Neuron (in vitro differentiated cells): ENCODE data around the gene GREM2.
A peak's percentile ranks its signal among the peaks of the same experiment; 100 is the strongest.

Source experiments
- H2AFZ ChIP-seq: one replicate; pipeline ENCODE4 v1.6.1; 2013; ENCODE audit warnings: low read depth, mild to moderate bottlenecking, inconsistent platforms, low read length, moderate library complexity
- H3K27me3 ChIP-seq: one replicate; pipeline ENCODE4 v1.6.1; 2013; ENCODE audit warnings: low read length; ENCODE audit not compliant: insufficient read depth
- H3K36me3 ChIP-seq: one replicate; pipeline ENCODE4 v1.6.1; 2013; ENCODE audit warnings: low read length; ENCODE audit not compliant: insufficient read depth
- H3K4me1 ChIP-seq: one replicate; pipeline ENCODE4 v1.6.1; 2013; ENCODE audit warnings: low read length; ENCODE audit not compliant: insufficient read depth
- H3K4me3 ChIP-seq: 2 replicates; pipeline ENCODE4 v1.5.1; 2013; ENCODE audit warnings: mild to moderate bottlenecking, low read length, moderate library complexity
- H3K9me3 ChIP-seq: one replicate; pipeline ENCODE4 v1.6.1; 2013; ENCODE audit warnings: low read length

The GREM2 gene

GRCh38 chr1:240619906-240620621, 8.1 kb upstream of the GREM2 start:
- H3K9me3 ChIP-seq, result no peaks in the 10 kb centered on the region
- no peaks in the 10 kb centered on the region for H3K36me3 ChIP-seq
- H3K4me1 ChIP-seq, result no peaks in the 10 kb centered on the region
- H3K4me3 ChIP-seq, result no peak overlapping the region
- no peak overlapping the region for H2AFZ ChIP-seq
- H3K27me3 ChIP-seq, result no peaks in the 10 kb centered on the region

DNA sequence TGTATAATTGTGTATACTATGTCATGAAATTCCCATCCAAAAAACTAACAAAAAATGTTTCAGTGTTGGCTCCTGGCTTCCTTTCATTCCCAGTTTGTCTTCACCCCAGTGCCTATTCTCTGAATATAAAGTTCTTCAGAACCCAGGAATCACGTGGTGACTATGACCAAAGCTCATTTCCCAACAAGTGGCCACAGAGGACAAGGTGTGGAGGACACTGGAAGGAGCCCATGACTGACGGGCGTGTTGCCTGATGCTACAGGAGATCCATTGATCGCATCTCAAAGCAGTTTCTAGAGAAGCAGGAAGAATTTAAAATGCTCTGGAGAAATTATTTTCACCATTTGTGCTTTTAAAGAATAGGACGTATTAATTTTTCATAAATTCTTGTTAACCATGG, 7.4 kb upstream of the GREM2 start:
- Histone ChIP-seq H3K4me3 (no peak overlapping the region), H2AFZ (no peak overlapping the region), H3K27me3 (no peaks in the 10 kb centered on the region), H3K4me1 (no peaks in the 10 kb centered on the region), H3K9me3 (no peaks in the 10 kb centered on the region), H3K36me3 (no peaks in the 10 kb centered on the region)

DNA sequence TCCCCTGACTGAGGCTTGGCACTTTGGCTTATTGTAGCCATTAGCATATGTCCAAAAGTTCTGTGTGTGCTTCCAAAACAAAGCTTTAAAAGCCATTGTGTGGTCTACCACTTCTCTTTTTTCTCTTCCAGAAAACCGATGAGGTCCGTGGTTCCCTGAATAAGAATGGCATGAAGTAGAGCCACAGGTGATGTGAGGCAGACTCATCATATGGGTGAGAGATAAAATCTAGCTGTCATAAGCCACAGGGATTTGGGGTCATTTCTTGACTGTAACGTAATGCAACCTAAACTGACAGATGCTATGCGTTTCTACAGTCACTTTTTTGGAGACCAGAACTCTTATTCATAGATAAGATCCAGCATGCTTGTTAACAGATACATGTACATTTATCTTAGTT, 7.0 kb upstream of the GREM2 start:
- no peaks in the 10 kb centered on the region for H3K4me1 ChIP-seq
- H3K27me3 ChIP-seq, result no peaks in the 10 kb centered on the region
- H3K9me3 ChIP-seq, result no peaks in the 10 kb centered on the region
- H3K4me3 ChIP-seq, result no peak overlapping the region
- no peak overlapping the region for H2AFZ ChIP-seq
- H3K36me3 ChIP-seq, result no peaks in the 10 kb centered on the region

DNA sequence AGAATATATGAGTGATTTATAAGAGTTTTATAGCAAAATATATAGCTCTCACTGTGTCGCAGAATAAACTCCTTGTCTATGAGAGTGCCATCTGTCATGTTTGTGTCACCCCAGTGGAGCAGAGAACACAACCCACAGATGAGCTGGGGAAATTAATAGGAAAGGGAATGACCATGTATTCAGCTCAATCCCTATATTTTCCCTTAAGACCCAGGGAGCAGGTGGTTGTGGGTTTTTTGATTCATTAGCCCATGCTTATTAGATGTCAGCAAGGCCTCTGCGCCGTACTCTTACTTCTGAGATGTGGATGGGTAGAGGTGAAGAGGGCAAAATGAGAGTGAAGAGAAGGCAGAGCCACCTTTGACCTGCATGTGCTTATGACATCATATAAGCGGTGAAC, 4.1 kb upstream of the GREM2 start:
- Histone ChIP-seq H3K9me3 (no peaks in the 10 kb centered on the region), H3K4me3 (no peak overlapping the region), H2AFZ (no peak overlapping the region), H3K36me3 (no peaks in the 10 kb centered on the region), H3K27me3 (peaks cover 5% of the 10 kb centered on the region), H3K4me1 (peaks cover 16% of the 10 kb centered on the region)

DNA sequence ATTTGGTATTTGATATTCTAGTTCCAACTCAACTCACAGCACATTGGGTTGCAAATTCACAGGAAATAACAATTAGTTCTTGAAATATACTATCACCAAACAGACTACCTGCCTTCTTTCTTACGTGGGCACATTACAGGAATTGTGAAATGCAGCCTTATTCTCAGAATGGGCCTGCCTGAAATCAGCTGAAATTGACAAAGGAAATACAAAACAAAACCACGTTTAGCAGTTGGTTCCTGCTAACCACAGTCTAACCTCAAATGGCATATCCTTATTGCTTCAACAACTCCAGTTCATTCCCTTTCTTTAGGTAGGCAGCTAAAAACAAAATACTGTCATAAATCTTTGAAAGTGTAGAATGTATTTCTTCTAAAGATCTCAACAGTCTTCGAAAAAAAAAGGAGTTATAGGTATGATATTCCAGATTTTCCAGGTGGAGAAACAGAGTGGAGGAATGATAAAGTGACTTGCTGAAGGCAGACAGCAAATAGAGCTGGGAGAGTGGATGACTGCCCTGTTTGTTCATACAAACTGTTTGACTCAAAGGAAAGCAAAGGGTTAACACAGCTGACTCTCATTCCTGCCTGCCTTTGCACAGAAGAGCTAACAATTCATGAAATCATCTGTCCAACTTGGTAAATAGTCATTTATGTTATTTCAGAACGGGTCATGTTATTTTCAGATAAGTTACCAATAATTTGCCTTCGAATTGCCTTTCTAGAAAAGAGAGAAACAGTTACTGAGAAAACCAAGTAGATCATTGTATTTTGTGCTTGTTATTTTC, 1.6 kb upstream of the GREM2 start:
- H2AFZ ChIP-seq, result no peak overlapping the region
- H3K27me3 ChIP-seq, result peaks cover 13% of the 10 kb centered on the region
- no peak overlapping the region for H3K4me3 ChIP-seq
- peaks cover 16% of the 10 kb centered on the region for H3K4me1 ChIP-seq
- no peaks in the 10 kb centered on the region for H3K36me3 ChIP-seq
- no peaks in the 10 kb centered on the region for H3K9me3 ChIP-seq

DNA sequence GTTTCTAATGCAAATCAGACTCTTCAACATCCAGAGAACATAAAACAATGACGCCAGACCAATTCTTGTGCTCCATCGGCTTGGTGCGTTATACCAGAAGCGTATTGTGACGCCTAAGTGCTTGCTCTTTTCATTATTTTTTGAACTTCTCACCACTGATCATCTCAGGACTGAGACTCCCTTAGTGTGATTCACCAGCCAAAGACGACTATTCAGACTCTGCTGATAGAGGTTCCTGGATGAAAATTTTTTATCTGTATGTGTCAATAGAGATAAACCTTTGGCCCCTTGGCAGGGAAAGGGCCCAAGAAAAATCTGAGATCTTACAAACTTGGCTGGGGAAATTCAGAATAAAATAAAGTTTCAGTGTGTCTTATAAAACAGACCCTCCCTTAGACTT, 856 bp upstream of the GREM2 start:
- H3K36me3 ChIP-seq, result no peaks in the 10 kb centered on the region
- H3K4me3 ChIP-seq, result no peak overlapping the region
- peaks cover 16% of the 10 kb centered on the region for H3K4me1 ChIP-seq
- H3K9me3 ChIP-seq, result no peaks in the 10 kb centered on the region
- no peak overlapping the region for H2AFZ ChIP-seq
- H3K27me3 ChIP-seq, result peaks cover 13% of the 10 kb centered on the region

- Histone ChIP-seq H2AFZ (peak overlapping the region; percentile 52), H3K4me1 (peaks cover 16% of the 10 kb centered on the region), H3K36me3 (no peaks in the 10 kb centered on the region), H3K4me3 (peak overlapping the region; percentile 49), H3K9me3 (no peaks in the 10 kb centered on the region), H3K27me3 (peaks cover 13% of the 10 kb centered on the region)
Observed at GRCh38 chr1:240611228-240611618, 732 bp downstream of the GREM2 start.

DNA sequence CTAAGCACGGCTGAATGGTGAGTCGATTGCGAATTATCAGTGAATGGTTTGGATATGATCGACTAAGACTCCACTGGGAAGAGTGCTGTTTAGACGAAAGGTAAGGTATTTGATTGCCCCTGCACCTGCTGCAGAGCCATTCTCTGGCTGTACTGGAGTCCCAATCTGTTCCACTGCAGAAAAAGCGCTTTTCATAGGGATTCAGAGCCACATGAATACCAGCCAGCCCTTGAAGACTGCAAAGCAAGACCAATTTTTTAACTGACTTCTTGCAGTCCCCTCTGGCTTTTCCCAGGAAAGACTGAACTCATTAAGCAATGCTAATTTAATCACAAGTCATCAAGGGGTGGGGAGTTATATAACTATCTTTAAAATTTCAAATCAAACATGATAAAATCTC, 1.3 kb downstream of the GREM2 start:
- no peaks in the 10 kb centered on the region for H3K9me3 ChIP-seq
- H3K4me1 ChIP-seq, result peaks cover 16% of the 10 kb centered on the region
- H3K27me3 ChIP-seq, result peaks cover 13% of the 10 kb centered on the region
- no peak overlapping the region for H2AFZ ChIP-seq
- H3K36me3 ChIP-seq, result no peaks in the 10 kb centered on the region
- H3K4me3 ChIP-seq, result peak overlapping the region; percentile 49

DNA sequence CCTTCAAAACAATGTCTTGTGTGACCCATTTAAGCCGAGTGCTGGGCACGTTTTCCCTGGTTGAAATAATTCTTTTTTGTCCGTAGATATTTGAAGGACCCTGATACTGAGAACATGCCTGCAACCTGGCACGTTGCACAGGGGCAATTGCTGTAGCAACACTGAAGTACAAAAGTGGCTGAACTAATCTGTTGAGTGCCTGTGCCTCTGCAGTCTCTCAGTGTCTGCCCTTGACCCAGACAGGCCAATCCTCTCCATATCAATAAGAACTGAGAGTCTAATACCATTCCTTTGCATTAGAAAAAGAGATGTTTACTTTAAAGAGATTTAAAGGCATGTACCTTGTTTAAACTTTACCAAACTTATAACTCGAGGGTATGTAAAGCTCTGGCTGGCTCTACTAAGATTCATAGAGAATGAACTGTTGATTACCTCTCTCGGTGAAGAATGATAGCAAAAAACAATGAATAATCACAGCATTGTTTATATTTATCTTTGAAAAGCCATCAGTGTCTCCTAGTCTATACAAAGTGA, 2.4 kb downstream of the GREM2 start:
- no peaks in the 10 kb centered on the region for H3K9me3 ChIP-seq
- peaks cover 13% of the 10 kb centered on the region for H3K27me3 ChIP-seq
- no peak overlapping the region for H2AFZ ChIP-seq
- H3K4me3 ChIP-seq, result peak overlapping the region; percentile 49
- H3K4me1 ChIP-seq, result peaks cover 16% of the 10 kb centered on the region
- H3K36me3 ChIP-seq, result no peaks in the 10 kb centered on the region

GRCh38 chr1:240608707-240609106, 3.2 kb downstream of the GREM2 start:
- peaks cover 13% of the 10 kb centered on the region for H3K27me3 ChIP-seq
- no peaks in the 10 kb centered on the region for H3K36me3 ChIP-seq
- no peak overlapping the region for H2AFZ ChIP-seq
- H3K9me3 ChIP-seq, result no peaks in the 10 kb centered on the region
- H3K4me1 ChIP-seq, result peaks cover 16% of the 10 kb centered on the region
- no peak overlapping the region for H3K4me3 ChIP-seq

- Histone ChIP-seq H3K27me3 (peaks cover 13% of the 10 kb centered on the region), H3K4me1 (peaks cover 8% of the 10 kb centered on the region), H3K9me3 (no peaks in the 10 kb centered on the region), H3K4me3 (no peak overlapping the region), H2AFZ (no peak overlapping the region), H3K36me3 (no peaks in the 10 kb centered on the region)
Observed at GRCh38 chr1:240607006-240607405, 4.9 kb downstream of the GREM2 start.

DNA sequence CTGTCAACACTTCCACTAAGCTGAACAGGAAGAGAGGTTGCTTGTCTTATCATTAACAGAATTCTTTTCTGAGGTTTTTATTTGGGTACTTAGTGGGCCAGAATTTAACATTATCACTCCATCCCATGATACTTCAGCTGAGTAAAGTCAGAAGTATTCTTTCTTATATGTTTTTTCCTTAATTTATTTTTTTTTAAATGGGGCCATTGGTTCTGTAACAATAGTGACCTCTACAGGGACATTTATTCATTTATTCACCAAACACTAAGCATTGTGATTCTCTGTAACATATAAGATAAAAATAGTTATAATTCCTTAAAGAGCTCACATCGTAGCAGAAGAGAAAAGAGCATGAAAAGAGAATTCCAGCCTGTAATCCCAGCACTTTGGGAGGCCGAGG, 9.8 kb downstream of the GREM2 start:
- Histone ChIP-seq H3K4me3 (no peak overlapping the region), H3K36me3 (no peaks in the 10 kb centered on the region), H3K4me1 (peaks cover 4% of the 10 kb centered on the region), H3K9me3 (peaks cover 2% of the 10 kb centered on the region), H3K27me3 (no peaks in the 10 kb centered on the region), H2AFZ (no peak overlapping the region)

DNA sequence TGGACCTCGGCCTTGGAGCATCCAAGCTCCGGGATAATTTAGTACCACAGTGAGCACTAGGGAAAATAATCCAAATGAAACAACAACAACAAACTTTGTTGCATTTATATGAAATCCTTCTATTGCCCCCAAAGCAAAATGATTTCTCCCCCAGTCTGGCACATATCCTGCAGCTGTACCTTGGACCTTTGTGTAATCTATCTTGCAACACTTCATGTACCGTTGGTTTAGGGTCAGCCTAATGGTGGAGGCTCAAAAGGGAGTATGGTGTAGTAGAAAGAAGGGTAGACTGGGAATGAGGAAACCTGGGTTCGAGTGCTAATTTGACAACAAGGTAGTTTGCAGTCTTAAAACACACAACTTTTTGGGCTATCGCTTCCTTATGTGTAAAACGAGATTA, 12.1 kb downstream of the GREM2 start:
- H3K4me1 ChIP-seq, result peaks cover 4% of the 10 kb centered on the region

More for the DNA sequence above, 12.1 kb downstream of the GREM2 start:
- peaks cover 2% of the 10 kb centered on the region for H3K9me3 ChIP-seq
- no peak overlapping the region for H3K4me3 ChIP-seq
- H3K27me3 ChIP-seq, result no peaks in the 10 kb centered on the region
- H3K36me3 ChIP-seq, result no peaks in the 10 kb centered on the region
- H2AFZ ChIP-seq, result no peak overlapping the region
